HG02763 (cell line): ENCODE results near the gene CYP2E1.
"Not testable (repeated sequence)": the region's sequence is repeated elsewhere in the genome, so short reads cannot be mapped to it uniquely, and the experiment has no call there.

Source experiments
- ATAC-seq: cut with Tn5 transposase; IDR thresholded peaks from one replicate; pipeline ENCODE4 v1.9.1; 2021; ENCODE audit warnings: mild to moderate bottlenecking, moderate library complexity; ENCODE audit not compliant: unreplicated experiment

Gene CYP2E1

GRCh38 chr10:133526957-133527588, at the start of gene CYP2E1:
Gene CYP2E1 (plus strand): TSS chr10:133527363. CDS start chr10:133527396, 33 bp downstream.
- no peak for ATAC-seq

GRCh38 chr10:133481086-133481643, 46.0 kb upstream of the CYP2E1 start:
- no peak for ATAC-seq

GRCh38 chr10:133481657-133482056, 45.5 kb upstream of the CYP2E1 start:
- ATAC-seq = no peak

GRCh38 chr10:133484818-133485217, 42.3 kb upstream of the CYP2E1 start:
- no peak for ATAC-seq

GRCh38 chr10:133487085-133487484, 40.1 kb upstream of the CYP2E1 start:
- no peak for ATAC-seq

GRCh38 chr10:133488354-133488753, 38.8 kb upstream of the CYP2E1 start:
- ATAC-seq = no peak

GRCh38 chr10:133489816-133490588, 37.2 kb upstream of the CYP2E1 start:
- peak; percentile 67 for ATAC-seq

- ATAC-seq = not testable (repeated sequence)
Observed at GRCh38 chr10:133493562-133493961, 33.6 kb upstream of the CYP2E1 start.

GRCh38 chr10:133497363-133497762, 29.8 kb upstream of the CYP2E1 start:
- not testable (repeated sequence) for ATAC-seq

GRCh38 chr10:133499176-133499575, 28.0 kb upstream of the CYP2E1 start:
- ATAC-seq = not testable (repeated sequence)

GRCh38 chr10:133500897-133501296, 26.3 kb upstream of the CYP2E1 start:
- ATAC-seq = not testable (repeated sequence)

GRCh38 chr10:133509700-133510099, 17.5 kb upstream of the CYP2E1 start:
- ATAC-seq = no peak

- ATAC-seq = no peak
Observed at GRCh38 chr10:133511408-133511807, 15.8 kb upstream of the CYP2E1 start.

- ATAC-seq = no peak
Observed at GRCh38 chr10:133511907-133512528, 15.1 kb upstream of the CYP2E1 start.

- no peak for ATAC-seq
Observed at GRCh38 chr10:133515471-133515870, 11.7 kb upstream of the CYP2E1 start.

- ATAC-seq = no peak
Observed at GRCh38 chr10:133516057-133516456, 11.1 kb upstream of the CYP2E1 start.

- not testable (repeated sequence) for ATAC-seq
Observed at GRCh38 chr10:133518517-133518916, 8.6 kb upstream of the CYP2E1 start.

- ATAC-seq = peak; percentile 87
Observed at GRCh38 chr10:133520193-133520738, 6.9 kb upstream of the CYP2E1 start.

- no peak for ATAC-seq
Observed at GRCh38 chr10:133523631-133524203, 3.4 kb upstream of the CYP2E1 start.

- no peak for ATAC-seq
Observed at GRCh38 chr10:133525444-133525843, 1.7 kb upstream of the CYP2E1 start.

- no peak for ATAC-seq
Observed at GRCh38 chr10:133527771-133528271, 658 bp downstream of the CYP2E1 start.
